ENCODE measurements around the gene FLYWCH2. TPM values are rescaled to one million over a fixed set of nuclear protein-coding genes. Genes with fewer than 3 reads are reported as not detected.

FLYWCH2 gene
- total and polyA plus RNA-seq, 9 of the 15 experiments (the other 6 are each of a cell fraction or from before 2014, with no cell fraction given), result 0.70 to 55.5 (median 7.6) TPM

- Histone ChIP-seq H3K79me2 (ENCODE audit: control insufficient read depth, insufficient read depth, low read length) (no peaks in the 10 kb centered on the region), H3K9me3 (replicated peaks; ENCODE audit: control insufficient read depth, insufficient read depth, low read depth, low read length) (no peaks in the 10 kb centered on the region), H3K4me3 (no peak overlapping the region), H3K4me1 (replicated peaks in 1 of 2; ENCODE audit: control insufficient read depth in 2 of 2, insufficient read depth in 2 of 2, low read length in 2 of 2) (peaks cover 3 to 18% of the 10 kb centered on the region in 2 experiments; a peak in 3 of 5 replicates), H3K27me3 (ENCODE audit: control insufficient read depth in 2 of 2, insufficient read depth in 2 of 2, low read length in 2 of 2) (no peaks in the 10 kb centered on the region), H3K4me2 (ENCODE audit: insufficient read depth, low read length) (no peak overlapping the region), H4K20me1 (replicated peaks; ENCODE audit: control insufficient read depth, insufficient read depth, low read length) (no peaks in the 10 kb centered on the region), H3K36me3 (ENCODE audit: control insufficient read depth, insufficient read depth, low read length) (peaks cover 31% of the 10 kb centered on the region; the same call in 1 of the 3 replicates), H3K27ac (ENCODE audit: extremely low read depth, low read depth, low read length) (no peak overlapping the region), H3K9me1 (ENCODE audit: control insufficient read depth, insufficient read depth, low read length) (no peaks in the 10 kb centered on the region), H3K9ac (ENCODE audit: insufficient read depth in 1 of 2, low read depth in 2 of 2, low read length in 2 of 2) (peak overlapping the region in 1 of 2 experiments; percentile 45; a peak in 2 of 4 replicates), H2AFZ (ENCODE audit: low read depth, low read length) (no peak overlapping the region)
- ATAC-seq (no peak), DNase-seq (ENCODE audit: extremely low read depth in 1 of 4, low spot score in 3 of 4) (peak in 1 of 4 experiments; percentile 2), FAIRE-seq (no peak)
- in situ Hi-C loops (cut with MboI) (loop anchor here (5.0 kb wide), 1 partner anchor 92 kb away; no protein-coding TSS in a partner anchor), intact Hi-C loops (cut with micrococcal nuclease) (loop anchor here (5.0 kb wide), 1 partner anchor 53 kb away; the partner anchor contains the start of gene PKMYT1)
- ChIA-PET POLR2A (interaction anchor here (1.4 kb wide), 1 partner anchor 11 kb away, joined by 3 read pairs; no protein-coding TSS in a partner anchor), CTCF (ENCODE audit: low intra/inter-chr PET ratio) (no interaction called here)
- WGBS (ENCODE audit: insufficient coverage, low coverage, missing lambda C conversion rate), result 89% methylated on average over 10 of the region's 14 CpGs
- BruUV-seq (replicated peaks), result no TSS peak
- TF ChIP-seq POLR2G (IDR thresholded peaks at IDR 0.05; ENCODE audit: low read depth, low read length), result peak; percentile 19; the same call in 1 of the 2 replicates
- TF ChIP-seq ZKSCAN8 (CRISPR knock-in tag; IDR thresholded peaks at IDR 0.05), result no peak
Measured at GRCh38 chr16:2929693-2930092, 46.7 kb downstream of the FLYWCH2 start.

GRCh38 chr16:2930236-2930635, 47.2 kb downstream of the FLYWCH2 start:
- Histone ChIP-seq H3K36me3 (ENCODE audit: control insufficient read depth, insufficient read depth, low read length) (peaks cover 32% of the 10 kb centered on the region; the same call in 1 of the 3 replicates), H2AFZ (ENCODE audit: low read depth, low read length) (no peak overlapping the region), H3K27ac (ENCODE audit: extremely low read depth, low read depth, low read length) (no peak overlapping the region), H3K4me2 (ENCODE audit: insufficient read depth, low read length) (no peak overlapping the region), H3K27me3 (ENCODE audit: control insufficient read depth in 2 of 2, insufficient read depth in 2 of 2, low read length in 2 of 2) (no peaks in the 10 kb centered on the region), H3K4me3 (no peak overlapping the region), H3K9ac (ENCODE audit: insufficient read depth in 1 of 2, low read depth in 2 of 2, low read length in 2 of 2) (no peak overlapping the region; a peak in 1 of 4 replicates), H4K20me1 (replicated peaks; ENCODE audit: control insufficient read depth, insufficient read depth, low read length) (no peaks in the 10 kb centered on the region), H3K9me1 (ENCODE audit: control insufficient read depth, insufficient read depth, low read length) (no peaks in the 10 kb centered on the region), H3K79me2 (ENCODE audit: control insufficient read depth, insufficient read depth, low read length) (no peaks in the 10 kb centered on the region), H3K4me1 (replicated peaks in 1 of 2; ENCODE audit: control insufficient read depth in 2 of 2, insufficient read depth in 2 of 2, low read length in 2 of 2) (peaks cover 3 to 13% of the 10 kb centered on the region in 2 experiments; a peak in 3 of 5 replicates), H3K9me3 (replicated peaks; ENCODE audit: control insufficient read depth, insufficient read depth, low read depth, low read length) (no peaks in the 10 kb centered on the region)
- ChIA-PET POLR2A (interaction anchor here (1.4 kb wide), 1 partner anchor 11 kb away, joined by 3 read pairs; no protein-coding TSS in a partner anchor), CTCF (ENCODE audit: low intra/inter-chr PET ratio) (no interaction called here)
- no peak for DNase-seq (ENCODE audit: extremely low read depth in 1 of 4, low spot score in 3 of 4)
- intact Hi-C loops (cut with micrococcal nuclease) (no loop called here), in situ Hi-C loops (cut with MboI) (no loop called here)
- BruUV-seq (replicated peaks), result no TSS peak
- no peak for ATAC-seq
- 89% methylated on average over 13 of the region's 15 CpGs for WGBS (ENCODE audit: insufficient coverage, low coverage, missing lambda C conversion rate)
- FAIRE-seq, result no peak
- TF ChIP-seq ETV6 (IDR thresholded peaks at IDR 0.05; ENCODE audit: borderline replicate concordance in 1 of 2, low read depth in 2 of 2, low read length in 1 of 2) (no peak), ETV6 (CRISPR knock-in tag; IDR thresholded peaks at IDR 0.05; ENCODE audit: borderline replicate concordance) (no peak), HDAC3 (IDR thresholded peaks at IDR 0.05; ENCODE audit: borderline replicate concordance, partially characterized antibody) (no peak), IRF2 (CRISPR knock-in tag; IDR thresholded peaks at IDR 0.05) (no peak), ATF7 (IDR thresholded peaks at IDR 0.05) (no peak), SMARCA5 (IDR thresholded peaks at IDR 0.05) (no peak), RUNX1 (IDR thresholded peaks at IDR 0.05; ENCODE audit: low read depth) (no peak), ZNF384 (IDR thresholded peaks at IDR 0.05; ENCODE audit: low read depth, low read length) (no peak), ZZZ3 (IDR thresholded peaks at IDR 0.05) (no peak), NFIC (IDR thresholded peaks at IDR 0.05) (no peak), ZBTB43 (CRISPR knock-in tag; IDR thresholded peaks at IDR 0.05) (no peak), ZNF354B (CRISPR knock-in tag; IDR thresholded peaks at IDR 0.05) (no peak), MAFF (IDR thresholded peaks at IDR 0.05; ENCODE audit: low read length) (no peak), NR3C1 (CRISPR knock-in tag; IDR thresholded peaks at IDR 0.05) (no peak), KAT7 (CRISPR knock-in tag; IDR thresholded peaks at IDR 0.05; ENCODE audit: borderline replicate concordance) (no peak)
